WTC11 (cell line): ENCODE results near the gene MRPS27.

Experiments
- CDX4 ChIP-seq: fragments of 250-450 bp; sonication (Bioruptor Pico); IDR thresholded peaks from 2 replicates; pipeline ENCODE4 v1.9.0; 2021; ENCODE audit warnings: moderate library complexity, mild to moderate bottlenecking, inconsistent platforms, borderline replicate concordance
- CREB1 ChIP-seq: sonication (generic); formaldehyde crosslinking; IDR thresholded peaks from 2 replicates; pipeline ENCODE4 v1.8.0; 2023; ENCODE audit warnings: mild to moderate bottlenecking, missing genetic modification reagents
- CREM ChIP-seq: sonication (generic); formaldehyde crosslinking; IDR thresholded peaks from 2 replicates; pipeline ENCODE4 v1.8.1; 2022; ENCODE audit warnings: mild to moderate bottlenecking, missing genetic modification reagents, moderate library complexity
- GABPB1 ChIP-seq: sonication (generic); formaldehyde crosslinking; IDR thresholded peaks from 2 replicates; pipeline ENCODE4 v1.8.1; 2023; ENCODE audit warnings: mild to moderate bottlenecking, missing genetic modification reagents
- JUN ChIP-seq: sonication (generic); formaldehyde crosslinking; IDR thresholded peaks from 2 replicates; pipeline ENCODE4 v1.8.0; 2023; ENCODE audit warnings: mild to moderate bottlenecking, missing genetic modification reagents
- MAX ChIP-seq: sonication (generic); formaldehyde crosslinking; IDR thresholded peaks from 2 replicates; pipeline ENCODE4 v1.8.0; 2022; ENCODE audit warnings: mild to moderate bottlenecking, missing genetic modification reagents
- NFE2L1 ChIP-seq: sonication (generic); formaldehyde crosslinking; IDR thresholded peaks from 2 replicates; pipeline ENCODE4 v1.8.1; 2023; ENCODE audit warnings: missing genetic modification reagents
- RORB ChIP-seq: fragments of 250-450 bp; sonication (Bioruptor Pico); IDR thresholded peaks from 2 replicates; pipeline ENCODE4 v1.9.0; 2021; ENCODE audit warnings: mild to moderate bottlenecking
- ZNF138 ChIP-seq: sonication (generic); formaldehyde crosslinking; conservative IDR thresholded peaks from 2 replicates; pipeline ENCODE4 v1.8.1; 2022; ENCODE audit warnings: mild to moderate bottlenecking, moderate library complexity, missing genetic modification reagents
- TF ChIP-seq, protein P1 (sequence below): sonication (generic); formaldehyde crosslinking; IDR thresholded peaks from 2 replicates; pipeline ENCODE4 v1.8.0; 2023; ENCODE audit warnings: missing genetic modification reagents

- TF ChIP-seq MAX (CRISPR knock-in tag) (no peak), JUN (CRISPR knock-in tag) (no peak), RORB (no peak), CREB1 (no peak), CDX4 (CRISPR knock-in tag) (no peak), GABPB1 (CRISPR knock-in tag) (no peak), CREM (CRISPR knock-in tag) (no peak), ZNF138 (CRISPR knock-in tag) (no peak), NFE2L1 (CRISPR knock-in tag) (no peak)
- TF ChIP-seq, protein P1, sequence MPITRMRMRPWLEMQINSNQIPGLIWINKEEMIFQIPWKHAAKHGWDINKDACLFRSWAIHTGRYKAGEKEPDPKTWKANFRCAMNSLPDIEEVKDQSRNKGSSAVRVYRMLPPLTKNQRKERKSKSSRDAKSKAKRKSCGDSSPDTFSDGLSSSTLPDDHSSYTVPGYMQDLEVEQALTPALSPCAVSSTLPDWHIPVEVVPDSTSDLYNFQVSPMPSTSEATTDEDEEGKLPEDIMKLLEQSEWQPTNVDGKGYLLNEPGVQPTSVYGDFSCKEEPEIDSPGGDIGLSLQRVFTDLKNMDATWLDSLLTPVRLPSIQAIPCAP (CRISPR knock-in tag), result no peak
Measured at GRCh38 chr5:72302171-72302570, 17.9 kb downstream of the MRPS27 start.
